ENCODE data around the gene NXNL1. TPM values are rescaled to one million over a fixed set of nuclear protein-coding genes. Genes with fewer than 3 reads are reported as not detected.

Gene NXNL1
- total and polyA plus RNA-seq, 2 donors (not counting 1 experiment from before 2014, with no cell fraction given): not detected

GRCh38 chr19:17473041-17473440, 12.3 kb upstream of the NXNL1 start:
- Histone ChIP-seq H3K27me3 (ENCODE audit: control insufficient read depth, insufficient read depth, low read length) (no peaks in the 10 kb centered on the region), H3K4me2 (ENCODE audit: extremely low read depth, insufficient read depth, low read length) (no peak overlapping the region), H3K27ac (ENCODE audit: insufficient read depth, low read length) (no peak overlapping the region), H3K79me2 (ENCODE audit: control insufficient read depth, insufficient read depth, low read length) (no peaks in the 10 kb centered on the region), H3K9ac (ENCODE audit: insufficient read depth, low read length) (no peak overlapping the region), H2AFZ (ENCODE audit: low read length) (no peak overlapping the region), H3K4me3 (replicated peaks in 1 of 4; ENCODE audit: control extremely low read depth in 1 of 4, insufficient read depth in 1 of 4, low read depth in 3 of 4, low read length in 4 of 4) (no peak overlapping the region), H3K36me3 (ENCODE audit: control insufficient read depth, insufficient read depth, low read length) (no peaks in the 10 kb centered on the region), H4K20me1 (ENCODE audit: control insufficient read depth, extremely low read depth, insufficient read depth, low read length) (no peaks in the 10 kb centered on the region), H3K4me1 (ENCODE audit: control insufficient read depth, extremely low read depth, insufficient read depth, low read length) (peaks cover 11% of the 10 kb centered on the region), H3K9me3 (ENCODE audit: control insufficient read depth, insufficient read depth, low read depth, low read length) (no peaks in the 10 kb centered on the region)
- no peak for TF ChIP-seq EZH2 (IDR thresholded peaks at IDR 0.05; ENCODE audit: low read length, missing control alignments)
- TF ChIP-seq CTCF (conservative IDR thresholded peaks at IDR 0.05 in 1 of 2, IDR thresholded peaks at IDR 0.05 in 1 of 2; ENCODE audit: low read depth in 1 of 2, low read length in 2 of 2): no peak
- peak; percentile 77 to 87 for DNase-seq (ENCODE audit: low read depth in 2 of 2)

GRCh38 chr19:17471410-17472125, 10.8 kb upstream of the NXNL1 start:
- Histone ChIP-seq H4K20me1 (ENCODE audit: control insufficient read depth, extremely low read depth, insufficient read depth, low read length) (no peaks in the 10 kb centered on the region), H3K4me2 (ENCODE audit: extremely low read depth, insufficient read depth, low read length) (peak overlapping the region; percentile 81), H3K4me3 (replicated peaks in 1 of 4; ENCODE audit: control extremely low read depth in 1 of 4, insufficient read depth in 1 of 4, low read depth in 3 of 4, low read length in 4 of 4) (peak overlapping the region; percentile 60 to 81 (median 72)), H3K79me2 (ENCODE audit: control insufficient read depth, insufficient read depth, low read length) (no peaks in the 10 kb centered on the region), H3K36me3 (ENCODE audit: control insufficient read depth, insufficient read depth, low read length) (no peaks in the 10 kb centered on the region), H3K27me3 (ENCODE audit: control insufficient read depth, insufficient read depth, low read length) (no peaks in the 10 kb centered on the region), H3K9me3 (ENCODE audit: control insufficient read depth, insufficient read depth, low read depth, low read length) (no peaks in the 10 kb centered on the region), H3K27ac (ENCODE audit: insufficient read depth, low read length) (no peak overlapping the region), H2AFZ (ENCODE audit: low read length) (no peak overlapping the region), H3K4me1 (ENCODE audit: control insufficient read depth, extremely low read depth, insufficient read depth, low read length) (peaks cover 11% of the 10 kb centered on the region), H3K9ac (ENCODE audit: insufficient read depth, low read length) (peak overlapping the region; percentile 42)
- no peak for DNase-seq (ENCODE audit: low read depth in 2 of 2)
- TF ChIP-seq EZH2 (IDR thresholded peaks at IDR 0.05; ENCODE audit: low read length, missing control alignments) (no peak), CTCF (conservative IDR thresholded peaks at IDR 0.05 in 1 of 2, IDR thresholded peaks at IDR 0.05 in 1 of 2; ENCODE audit: low read depth in 1 of 2, low read length in 2 of 2) (no peak)

GRCh38 chr19:17470068-17470841, 9.5 kb upstream of the NXNL1 start, which contains the start of gene SLC27A1:
SLC27A1 (plus strand) TSS chr19:17470524; CDS start chr19:17470541, 17 bp downstream.
- Histone ChIP-seq H3K4me1 (ENCODE audit: control insufficient read depth, extremely low read depth, insufficient read depth, low read length) (peaks cover 8% of the 10 kb centered on the region), H3K9ac (ENCODE audit: insufficient read depth, low read length) (peak within 1 kb of the TSS; percentile 69), H3K79me2 (ENCODE audit: control insufficient read depth, insufficient read depth, low read length) (no peaks in the 10 kb centered on the region), H3K4me2 (ENCODE audit: extremely low read depth, insufficient read depth, low read length) (peak within 1 kb of the TSS; percentile 83), H3K27me3 (ENCODE audit: control insufficient read depth, insufficient read depth, low read length) (no peaks in the 10 kb centered on the region), H3K9me3 (ENCODE audit: control insufficient read depth, insufficient read depth, low read depth, low read length) (no peaks in the 10 kb centered on the region), H3K4me3 (replicated peaks in 1 of 4; ENCODE audit: control extremely low read depth in 1 of 4, insufficient read depth in 1 of 4, low read depth in 3 of 4, low read length in 4 of 4) (peak within 1 kb of the TSS; percentile 60 to 81 (median 72)), H4K20me1 (ENCODE audit: control insufficient read depth, extremely low read depth, insufficient read depth, low read length) (no peaks in the 10 kb centered on the region), H3K27ac (ENCODE audit: insufficient read depth, low read length) (peak within 1 kb of the TSS; percentile 68), H3K36me3 (ENCODE audit: control insufficient read depth, insufficient read depth, low read length) (no peaks in the 10 kb centered on the region), H2AFZ (ENCODE audit: low read length) (peak within 1 kb of the TSS; percentile 98)
- DNase-seq (ENCODE audit: low read depth in 2 of 2): peak; percentile 98
- no peak for TF ChIP-seq CTCF (conservative IDR thresholded peaks at IDR 0.05 in 1 of 2, IDR thresholded peaks at IDR 0.05 in 1 of 2; ENCODE audit: low read depth in 1 of 2, low read length in 2 of 2)
- no peak for TF ChIP-seq EZH2 (IDR thresholded peaks at IDR 0.05; ENCODE audit: low read length, missing control alignments)

Data from fibroblast of lung (primary cell).